T-cell (primary cell): Measurements from ENCODE around the gene SORBS1. TPM values are rescaled to one million over a fixed set of nuclear protein-coding genes. Genes with fewer than 3 reads are reported as not detected.

Source experiments
- ATAC-seq, 4 experiments: fragments of 200-7000 bp in 3 of 4; fragments of 150-1000 bp in 1 of 4; cut with Tn5 transposase; replicated peaks in 1 of 4; 1 replicate in 3 of 4; 2 replicates in 1 of 4; pipeline ENCODE4 v1.10.0; 2021; ENCODE audit warnings: moderate library complexity in 3 of 4, mild to moderate bottlenecking in 2 of 4, moderate number of reproducible peaks in 1 of 4
- CTCF ChIA-PET, 2 donors: fragments of 300-600 bp; sonication (Branson Sonifier 250); formaldehyde crosslinking; loops; one replicate each; lab custom pipeline; 2022; ENCODE audit warnings: antibody characterized with exemption in 2 of 2; lab: Charles Lee
- POLR2A ChIA-PET, 2 donors: fragments of 300-600 bp; sonication (Branson Sonifier 250); formaldehyde crosslinking; loops; one replicate each; lab custom pipeline; 2022; ENCODE audit warnings: antibody characterized with exemption in 2 of 2; lab: Charles Lee
- DNase-seq, 35 experiments: peaks; one replicate each; pipeline versions ENCODE4 v3.0.0 to v3.0.0-alpha.2; 2013 to 2023
- H3K27ac ChIP-seq: one replicate; pipeline ENCODE4 v1.5.1; 2013; ENCODE audit warnings: low read length
- H3K27me3 ChIP-seq, 2 experiments: replicated peaks in 1 of 2; 1 replicate in 1 of 2; 2 replicates in 1 of 2; pipeline versions ENCODE4 v1.6.1 to v1.7.0; 2013; ENCODE audit warnings: low read length in 1 of 2, mixed read lengths in 1 of 2; ENCODE audit not compliant: control insufficient read depth in 2 of 2, insufficient read depth in 2 of 2; ENCODE audit errors: extremely low read depth in 1 of 2
- H3K36me3 ChIP-seq, 2 donors: 1 replicate in 1 of 2; 2 replicates in 1 of 2; pipeline versions ENCODE4 v1.6.1 to v1.7.0; 2013; ENCODE audit warnings: low read length in 1 of 2; ENCODE audit not compliant: control insufficient read depth in 2 of 2, insufficient read depth in 1 of 2; ENCODE audit errors: extremely low read depth in 1 of 2
- H3K4me1 ChIP-seq, 2 experiments: 1 replicate in 1 of 2; 2 replicates in 1 of 2; pipeline versions ENCODE4 v1.6.1 to v1.7.0; 2013; ENCODE audit warnings: low read length in 2 of 2, mixed read lengths in 1 of 2; ENCODE audit not compliant: insufficient read depth in 2 of 2, control insufficient read depth in 1 of 2; ENCODE audit errors: extremely low read depth in 1 of 2
- H3K4me3 ChIP-seq, 2 donors: 1 replicate in 1 of 2; 2 replicates in 1 of 2; pipeline versions ENCODE4 v1.5.1 to v1.7.0; 2013; ENCODE audit warnings: mild to moderate bottlenecking in 2 of 2, low read length in 1 of 2, moderate library complexity in 1 of 2; ENCODE audit not compliant: control insufficient read depth in 1 of 2; ENCODE audit errors: extremely low read depth in 1 of 2
- H3K9me3 ChIP-seq: 2 replicates; pipeline ENCODE4 v1.7.0; 2013
- H3K27ac Mint-ChIP-seq, 2 donors: one replicate each; pipeline ENCODE4 v1.8.0; 2020 to 2021; ENCODE audit warnings: mild to moderate bottlenecking in 2 of 2, mixed read lengths in 2 of 2
- H3K27me3 Mint-ChIP-seq, 2 donors: one replicate each; pipeline ENCODE4 v1.8.0; 2021 to 2022; ENCODE audit warnings: mixed read lengths in 2 of 2
- H3K36me3 Mint-ChIP-seq: one replicate; pipeline ENCODE4 v1.8.0; 2021; ENCODE audit warnings: mixed read lengths
- H3K4me1 Mint-ChIP-seq, 3 donors: one replicate each; pipeline ENCODE4 v1.8.0; 2020 to 2022; ENCODE audit warnings: mixed read lengths in 3 of 3, mild to moderate bottlenecking in 1 of 3
- H3K4me3 Mint-ChIP-seq, 3 donors: one replicate each; pipeline ENCODE4 v1.8.0; 2020 to 2022; ENCODE audit warnings: mild to moderate bottlenecking in 3 of 3, mixed read lengths in 3 of 3, moderate library complexity in 3 of 3
- H3K9me3 Mint-ChIP-seq, 3 donors: one replicate each; pipeline ENCODE4 v1.8.0; 2020 to 2022; ENCODE audit warnings: mixed read lengths in 3 of 3
- WGBS: methylation state at CpG from one replicate; pipeline ENCODE4 v1.1.5; 2013; ENCODE audit warnings: missing lambda C conversion rate; ENCODE audit not compliant: insufficient coverage; 5-methylcytosine and 5-hydroxymethylcytosine counted together
- total RNA-seq, 35 experiments: library from RNA in 6 of 35; stranded (reverse) in 6 of 35; fragments of 120-200 nt in 1 of 35; gene quantifications; one replicate each; pipeline versions ENCODE4 v1.2.1 to v1.2.4 and lab custom pipeline; 2013 to 2026

SORBS1 gene
- total RNA-seq, 5 donors from 2014 or later (not counting 1 experiment from before 2014, with no cell fraction given) = 0.98 to 2.4 (median 1.8) TPM

DNA sequence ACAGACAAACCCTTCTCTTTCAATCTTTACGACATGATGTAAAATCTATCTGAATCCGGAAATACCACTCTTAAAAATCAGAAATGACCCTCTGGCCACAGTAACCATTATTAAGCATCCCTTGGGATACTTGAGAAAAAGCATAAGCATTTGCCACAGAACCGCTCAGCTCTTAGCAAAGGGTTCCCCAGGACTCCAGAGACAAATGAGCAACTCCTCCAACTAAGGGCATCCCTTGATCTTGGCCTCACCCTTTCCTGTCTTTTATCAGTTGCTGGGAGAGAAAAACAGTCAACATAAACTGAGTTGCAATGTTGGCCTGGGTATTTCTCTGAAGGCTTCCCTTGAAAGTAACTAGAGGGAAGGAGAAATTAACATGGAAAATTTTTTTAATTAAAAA is 273.9 kb downstream of the SORBS1 start:
- 88% methylated on average over 2 of the region's 3 CpGs for WGBS
- Mint-ChIP-seq H3K27ac (no peak overlapping the region), H3K4me1 (peaks cover 7 to 18% (median 9%) of the 10 kb centered on the region in 3 donors), H3K4me3 (no peak overlapping the region), H3K36me3 (no peaks in the 10 kb centered on the region), H3K27me3 (peaks cover 28 to 35% of the 10 kb centered on the region in 2 donors), H3K9me3 (no peaks in the 10 kb centered on the region)
- Histone ChIP-seq H3K9me3 (no peaks in the 10 kb centered on the region), H3K4me1 (peaks cover 0 to 20% of the 10 kb centered on the region in 2 experiments), H3K27ac (no peak overlapping the region), H3K4me3 (no peak overlapping the region), H3K36me3 (no peaks in the 10 kb centered on the region), H3K27me3 (peaks cover 0 to 31% of the 10 kb centered on the region in 2 experiments)
- DNase-seq = no peak
- CTCF ChIA-PET = interaction anchor here in 1 of 2 donors (0.7 kb wide), 1 partner anchor 1527 kb away, joined by 3 read pairs; no protein-coding TSS in a partner anchor
- no peak for ATAC-seq
- POLR2A ChIA-PET = no interaction called here

DNA sequence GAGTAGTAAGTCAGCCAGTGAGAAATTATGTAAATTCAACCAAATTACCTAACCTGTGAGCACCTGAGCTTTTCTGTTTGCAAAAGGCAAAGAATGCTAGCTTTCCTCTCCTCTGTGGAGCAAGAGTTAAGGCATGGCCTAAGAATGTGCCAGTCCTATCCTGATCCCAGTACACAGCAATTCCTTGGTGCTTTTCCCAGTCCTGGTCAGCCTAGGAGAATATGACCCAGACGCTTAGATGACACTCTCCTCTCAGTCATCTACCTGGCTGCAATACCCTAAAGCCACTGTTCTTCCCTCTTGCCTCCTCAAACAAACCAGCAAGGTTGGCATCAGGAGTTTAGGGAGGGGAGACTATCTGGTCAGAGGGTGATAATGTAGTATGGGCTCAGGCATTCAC is 274.5 kb downstream of the SORBS1 start:
- H3K27ac Mint-ChIP-seq = no peak overlapping the region
- peaks cover 0 to 25% of the 10 kb centered on the region in 2 experiments for H3K27me3 ChIP-seq
- H3K4me1 ChIP-seq = peaks cover 0 to 20% of the 10 kb centered on the region in 2 experiments
- H3K4me3 Mint-ChIP-seq = no peak overlapping the region
- no peak overlapping the region for H3K4me3 ChIP-seq
- ChIA-PET CTCF (interaction anchor here (0.6 to 0.7 kb wide), 2 partner anchors 103 to 1527 kb away, joined by 3 read pairs; no protein-coding TSS in a partner anchor), POLR2A (no interaction called here)
- no peaks in the 10 kb centered on the region for H3K36me3 ChIP-seq
- H3K36me3 Mint-ChIP-seq = no peaks in the 10 kb centered on the region
- peaks cover 5 to 16% (median 9%) of the 10 kb centered on the region in 3 donors for H3K4me1 Mint-ChIP-seq
- peaks cover 24 to 32% of the 10 kb centered on the region in 2 donors for H3K27me3 Mint-ChIP-seq
- DNase-seq = no peak
- no peak overlapping the region for H3K27ac ChIP-seq
- no CpG with 5 or more reads among the region's 1 CpG for WGBS
- H3K9me3 Mint-ChIP-seq = no peaks in the 10 kb centered on the region
- no peak for ATAC-seq
- no peaks in the 10 kb centered on the region for H3K9me3 ChIP-seq

DNA sequence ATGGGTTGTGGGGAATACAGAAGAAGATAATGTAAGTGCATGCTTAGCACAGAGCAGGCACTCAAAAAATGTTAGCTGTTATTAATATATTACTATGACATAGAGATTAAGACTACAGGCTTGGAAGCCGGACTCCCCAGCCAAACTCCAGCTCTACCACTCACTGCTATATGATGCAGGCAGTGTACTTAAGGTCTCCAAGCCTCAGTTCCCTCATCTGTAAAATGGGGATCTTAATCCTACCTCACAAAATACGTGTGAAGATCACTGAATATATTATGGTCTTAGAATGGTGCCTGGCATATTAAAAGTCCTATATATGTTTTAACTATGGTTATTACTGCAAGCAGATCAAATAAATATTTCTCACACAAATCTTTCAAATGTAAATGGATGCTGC is 275.6 kb downstream of the SORBS1 start:
- ChIA-PET CTCF (no interaction called here), POLR2A (no interaction called here)
- no peak for ATAC-seq
- H3K9me3 Mint-ChIP-seq = no peaks in the 10 kb centered on the region
- H3K36me3 Mint-ChIP-seq = no peaks in the 10 kb centered on the region
- no CpG with 5 or more reads among the region's 2 CpGs for WGBS
- peaks cover 19 to 25% of the 10 kb centered on the region in 2 donors for H3K27me3 Mint-ChIP-seq
- Histone ChIP-seq H3K36me3 (no peaks in the 10 kb centered on the region), H3K27me3 (peaks cover 0 to 19% of the 10 kb centered on the region in 2 experiments), H3K4me1 (peaks cover 0 to 14% of the 10 kb centered on the region in 2 experiments), H3K4me3 (no peak overlapping the region), H3K9me3 (no peaks in the 10 kb centered on the region), H3K27ac (no peak overlapping the region)
- peaks cover 0 to 10% (median 6%) of the 10 kb centered on the region in 3 donors for H3K4me1 Mint-ChIP-seq
- no peak overlapping the region for H3K27ac Mint-ChIP-seq
- H3K4me3 Mint-ChIP-seq = no peak overlapping the region
- no peak for DNase-seq

DNA sequence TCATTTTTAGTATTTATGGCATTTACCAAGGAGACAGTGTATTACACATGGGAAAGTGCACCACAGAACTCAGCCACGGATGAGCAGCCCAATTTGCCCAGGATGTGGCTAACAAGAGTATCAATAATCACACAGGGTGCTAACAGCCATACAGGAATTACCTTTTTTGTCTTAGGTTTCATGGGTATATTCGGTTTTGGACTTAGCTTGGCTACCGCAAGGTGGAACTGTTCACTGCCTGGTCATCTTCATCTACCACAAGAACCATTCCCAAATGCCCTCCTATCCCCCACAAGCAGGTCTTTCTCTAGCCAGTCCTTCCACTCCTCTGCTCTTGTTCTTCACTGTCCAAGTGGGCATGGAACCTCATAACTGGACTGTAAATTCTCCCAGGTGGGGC is 276.4 kb downstream of the SORBS1 start:
- Histone ChIP-seq H3K4me3 (no peak overlapping the region), H3K27ac (no peak overlapping the region), H3K4me1 (peaks cover 0 to 8% of the 10 kb centered on the region in 2 experiments), H3K36me3 (no peaks in the 10 kb centered on the region), H3K27me3 (peaks cover 0 to 13% of the 10 kb centered on the region in 2 experiments), H3K9me3 (no peaks in the 10 kb centered on the region)
- 70% methylated on average over 2 of the region's 3 CpGs for WGBS
- DNase-seq (no peak), ATAC-seq (no peak)
- no peak overlapping the region for H3K27ac Mint-ChIP-seq
- H3K27me3 Mint-ChIP-seq = peaks cover 16 to 21% of the 10 kb centered on the region in 2 donors
- ChIA-PET POLR2A (no interaction called here), CTCF (no interaction called here)
- H3K4me1 Mint-ChIP-seq = peaks cover 0 to 5% (median under 1%) of the 10 kb centered on the region in 3 donors
- H3K36me3 Mint-ChIP-seq = no peaks in the 10 kb centered on the region
- no peaks in the 10 kb centered on the region for H3K9me3 Mint-ChIP-seq
- no peak overlapping the region for H3K4me3 Mint-ChIP-seq

DNA sequence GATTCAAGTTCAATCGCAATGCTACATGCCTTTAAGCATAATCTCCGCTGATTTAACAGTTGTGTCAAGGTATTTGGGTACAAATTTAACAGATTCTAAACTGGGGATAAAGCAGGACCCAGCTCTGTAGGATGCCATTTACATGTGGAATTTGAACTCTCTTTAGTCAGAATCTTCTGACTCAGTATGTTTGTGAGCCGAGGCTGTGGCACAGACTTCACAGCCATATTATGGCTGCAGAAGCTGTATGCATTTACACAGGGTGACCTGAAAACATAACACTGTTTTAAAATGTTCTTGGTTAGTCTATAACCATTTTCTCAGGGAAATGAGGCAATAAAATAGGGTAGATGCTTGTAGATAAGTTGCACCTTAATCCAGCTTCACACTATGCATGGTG is 279.1 kb downstream of the SORBS1 start:
- 100% methylated on average over 1 of the region's 3 CpGs for WGBS
- POLR2A ChIA-PET = no interaction called here
- H3K36me3 Mint-ChIP-seq = no peaks in the 10 kb centered on the region
- Histone ChIP-seq H3K9me3 (no peaks in the 10 kb centered on the region), H3K27me3 (peaks cover 0 to 5% of the 10 kb centered on the region in 2 experiments), H3K4me1 (peaks cover 0 to 8% of the 10 kb centered on the region in 2 experiments), H3K4me3 (no peak overlapping the region), H3K36me3 (no peaks in the 10 kb centered on the region), H3K27ac (no peak overlapping the region)
- no peak overlapping the region for H3K27ac Mint-ChIP-seq
- no peak for ATAC-seq
- no peak for DNase-seq
- H3K27me3 Mint-ChIP-seq = peaks cover 5% of the 10 kb centered on the region in 2 donors
- no peak overlapping the region for H3K4me3 Mint-ChIP-seq
- CTCF ChIA-PET = no interaction called here
- H3K9me3 Mint-ChIP-seq = no peaks in the 10 kb centered on the region
- H3K4me1 Mint-ChIP-seq = no peaks in the 10 kb centered on the region

DNA sequence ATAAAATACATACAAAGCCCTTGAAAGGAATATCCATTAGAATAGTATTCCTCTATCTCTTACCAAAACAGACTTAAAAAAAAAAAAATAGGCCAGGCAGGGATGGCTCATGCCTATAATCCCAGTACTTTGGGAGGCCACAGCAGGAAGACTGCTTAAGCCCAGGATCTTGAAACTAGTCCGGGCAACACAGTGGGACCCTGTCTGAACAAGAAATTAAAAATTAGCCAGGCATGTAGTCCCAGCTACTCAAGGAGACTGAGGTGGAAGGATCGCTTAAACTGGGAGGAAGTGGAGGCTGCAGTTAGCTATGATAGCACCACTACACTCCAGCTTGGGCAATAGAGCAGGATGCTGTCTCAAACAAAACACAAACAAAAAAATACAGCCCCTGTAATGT is 280.0 kb downstream of the SORBS1 start:
- 100% methylated on average over 1 of the region's 2 CpGs for WGBS
- no peaks in the 10 kb centered on the region for H3K36me3 Mint-ChIP-seq
- Histone ChIP-seq H3K4me3 (no peak overlapping the region), H3K27ac (no peak overlapping the region), H3K4me1 (peaks cover 0 to 8% of the 10 kb centered on the region in 2 experiments), H3K9me3 (no peaks in the 10 kb centered on the region), H3K27me3 (peaks cover 0 to 3% of the 10 kb centered on the region in 2 experiments), H3K36me3 (no peaks in the 10 kb centered on the region)
- DNase-seq = no peak
- ATAC-seq = no peak
- H3K4me1 Mint-ChIP-seq = peaks cover 0 to 2% (median 0%) of the 10 kb centered on the region in 3 donors
- POLR2A ChIA-PET = no interaction called here
- H3K4me3 Mint-ChIP-seq = no peak overlapping the region
- no peaks in the 10 kb centered on the region for H3K27me3 Mint-ChIP-seq
- CTCF ChIA-PET = no interaction called here
- no peaks in the 10 kb centered on the region for H3K9me3 Mint-ChIP-seq
- H3K27ac Mint-ChIP-seq = no peak overlapping the region
